GM06990 (cell line): Measurements from ENCODE around the gene VPS35.

ENCODE experiments used
- DNase-seq: peaks from one replicate; pipeline ENCODE4 v3.0.0-alpha.2; 2011; ENCODE audit not compliant: insufficient read length; ENCODE audit errors: extremely low read depth
- H3K27me3 ChIP-seq: replicated peaks from 2 replicates; pipeline ENCODE4 v1.6.0; 2011; ENCODE audit warnings: low read length; ENCODE audit not compliant: control insufficient read depth, insufficient read depth
- H3K36me3 ChIP-seq: 2 replicates; pipeline ENCODE4 v1.5.1; 2011; ENCODE audit warnings: low read length; ENCODE audit not compliant: control insufficient read depth, insufficient read depth
- H3K4me3 ChIP-seq: replicated peaks from 2 replicates; pipeline ENCODE4 v1.5.1; 2011; ENCODE audit warnings: low read depth, mild to moderate bottlenecking, control low read depth, low read length
- TF ChIP-seq, protein P1 (sequence below): IDR thresholded peaks from 2 replicates; pipeline ENCODE4 v1.5.1; 2011; ENCODE audit warnings: low read length, control low read depth, mild to moderate bottlenecking, inconsistent platforms; ENCODE audit not compliant: insufficient read depth, poor library complexity, severe bottlenecking

The VPS35 gene

DNA sequence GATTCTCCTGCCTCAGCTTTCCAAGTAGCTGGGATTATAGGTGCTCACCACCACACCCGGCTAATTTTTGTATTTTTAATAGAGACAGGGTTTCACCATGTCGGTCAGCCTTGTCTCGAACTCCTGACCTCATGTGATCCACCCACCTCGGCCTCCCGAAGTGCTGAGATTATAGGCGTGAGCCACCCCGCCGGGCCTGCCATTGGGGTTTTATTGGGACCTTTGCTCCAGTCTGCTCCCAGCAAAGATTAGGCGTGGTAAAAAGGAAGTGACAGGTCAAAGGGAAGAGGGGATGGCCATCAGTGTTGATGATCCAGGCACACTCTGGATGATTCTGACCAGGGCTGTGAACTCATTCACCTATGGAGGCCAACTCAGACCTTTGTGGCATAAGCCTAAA lies 38.7 kb upstream of the VPS35 start:
- TF ChIP-seq, protein P1, sequence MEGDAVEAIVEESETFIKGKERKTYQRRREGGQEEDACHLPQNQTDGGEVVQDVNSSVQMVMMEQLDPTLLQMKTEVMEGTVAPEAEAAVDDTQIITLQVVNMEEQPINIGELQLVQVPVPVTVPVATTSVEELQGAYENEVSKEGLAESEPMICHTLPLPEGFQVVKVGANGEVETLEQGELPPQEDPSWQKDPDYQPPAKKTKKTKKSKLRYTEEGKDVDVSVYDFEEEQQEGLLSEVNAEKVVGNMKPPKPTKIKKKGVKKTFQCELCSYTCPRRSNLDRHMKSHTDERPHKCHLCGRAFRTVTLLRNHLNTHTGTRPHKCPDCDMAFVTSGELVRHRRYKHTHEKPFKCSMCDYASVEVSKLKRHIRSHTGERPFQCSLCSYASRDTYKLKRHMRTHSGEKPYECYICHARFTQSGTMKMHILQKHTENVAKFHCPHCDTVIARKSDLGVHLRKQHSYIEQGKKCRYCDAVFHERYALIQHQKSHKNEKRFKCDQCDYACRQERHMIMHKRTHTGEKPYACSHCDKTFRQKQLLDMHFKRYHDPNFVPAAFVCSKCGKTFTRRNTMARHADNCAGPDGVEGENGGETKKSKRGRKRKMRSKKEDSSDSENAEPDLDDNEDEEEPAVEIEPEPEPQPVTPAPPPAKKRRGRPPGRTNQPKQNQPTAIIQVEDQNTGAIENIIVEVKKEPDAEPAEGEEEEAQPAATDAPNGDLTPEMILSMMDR: no peak
- no peaks in the 10 kb centered on the region for H3K27me3 ChIP-seq
- DNase-seq: no peak
- no peaks in the 10 kb centered on the region for H3K36me3 ChIP-seq
- H3K4me3 ChIP-seq: no peak overlapping the region

DNA sequence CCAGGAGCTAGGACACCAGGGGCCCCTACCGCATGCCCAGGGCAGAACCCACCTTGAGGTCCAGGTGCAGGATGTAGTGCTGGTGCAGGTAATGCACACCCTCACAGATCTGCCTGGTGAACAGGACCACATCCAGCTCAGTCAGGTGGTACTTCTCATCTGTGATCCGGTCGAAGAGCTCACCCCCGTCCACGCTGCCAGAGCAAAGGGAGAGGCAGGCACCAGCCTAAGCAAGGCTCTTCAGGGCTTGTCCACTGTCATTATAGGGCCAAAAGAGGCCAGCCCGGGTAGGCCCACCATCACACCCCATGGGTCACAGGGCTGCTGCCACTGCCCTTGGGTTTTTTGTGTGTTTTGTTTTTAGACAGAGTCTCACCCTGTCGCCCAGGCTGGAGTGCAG lies 38.2 kb upstream of the VPS35 start:
- TF ChIP-seq, protein P1: no peak
- DNase-seq: no peak
- no peaks in the 10 kb centered on the region for H3K27me3 ChIP-seq

DNA sequence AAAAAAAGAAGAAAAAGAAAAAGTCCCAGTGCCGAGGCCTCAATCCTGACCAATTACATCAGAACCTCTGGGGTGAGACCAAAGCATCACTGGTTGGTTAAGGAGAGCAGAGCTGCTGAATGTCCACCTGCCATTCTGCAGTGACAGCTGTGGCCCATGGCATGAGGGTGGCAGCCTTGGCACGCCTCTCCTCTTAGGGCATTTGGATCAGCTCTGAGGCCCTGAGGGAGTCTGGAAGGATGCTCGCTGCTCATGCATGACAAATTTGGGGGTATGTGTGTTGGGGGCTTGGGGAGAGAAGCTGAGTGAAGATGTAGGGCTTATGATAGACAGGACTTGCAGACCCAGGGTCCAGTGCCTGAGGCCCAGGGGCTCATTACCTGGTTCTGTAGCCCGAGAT lies 32.9 kb upstream of the VPS35 start:
- TF ChIP-seq, protein P1: no peak
- H3K36me3 ChIP-seq: no peaks in the 10 kb centered on the region
- no peak overlapping the region for H3K4me3 ChIP-seq
- no peaks in the 10 kb centered on the region for H3K27me3 ChIP-seq
- no peak for DNase-seq

More for the DNA sequence above, 38.2 kb upstream of the VPS35 start:
- H3K4me3 ChIP-seq: no peak overlapping the region
- no peaks in the 10 kb centered on the region for H3K36me3 ChIP-seq

DNA sequence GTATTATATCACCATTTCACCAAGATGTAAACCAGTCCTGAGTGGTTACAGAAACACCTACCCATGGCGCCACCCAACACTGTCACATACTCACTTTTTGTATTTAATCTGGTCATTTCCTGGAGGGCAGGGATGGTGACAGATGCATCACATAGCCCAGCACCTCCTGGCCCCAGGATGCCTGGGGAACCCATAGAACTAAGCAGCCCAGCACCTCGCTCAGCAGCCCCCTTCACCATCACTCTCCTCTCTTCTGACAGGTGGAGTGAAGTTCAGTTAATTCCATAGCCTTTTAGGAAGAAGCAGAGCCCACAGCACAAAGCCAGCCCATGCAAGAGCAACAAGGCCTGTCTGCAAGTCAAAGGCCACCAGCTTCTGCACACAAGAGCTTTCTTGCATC lies 31.6 kb upstream of the VPS35 start:
- no peak for DNase-seq
- no peak overlapping the region for H3K4me3 ChIP-seq
- TF ChIP-seq, protein P1: no peak
- H3K36me3 ChIP-seq: no peaks in the 10 kb centered on the region
- no peaks in the 10 kb centered on the region for H3K27me3 ChIP-seq

DNA sequence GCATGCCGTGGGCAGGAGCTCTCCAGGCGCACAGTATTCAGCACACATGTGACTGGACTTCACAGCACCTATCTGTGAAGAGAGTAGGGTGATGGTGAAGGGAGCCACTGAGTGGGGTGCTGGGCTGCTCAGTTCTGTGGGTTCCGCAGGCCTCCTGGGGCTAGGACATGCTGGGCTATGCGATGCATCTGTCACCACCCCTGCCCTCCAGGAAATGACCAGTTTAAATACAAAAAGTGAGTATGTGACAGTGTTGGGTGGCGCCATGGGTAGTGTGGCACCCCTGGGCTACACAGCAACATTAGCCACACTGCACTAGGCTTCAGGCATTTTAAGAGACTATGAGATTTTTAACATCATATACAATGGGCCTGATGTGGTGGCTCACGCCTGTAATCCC lies 30.6 kb upstream of the VPS35 start:
- TF ChIP-seq, protein P1: no peak
- no peak overlapping the region for H3K4me3 ChIP-seq
- DNase-seq: no peak
- no peaks in the 10 kb centered on the region for H3K27me3 ChIP-seq
- no peaks in the 10 kb centered on the region for H3K36me3 ChIP-seq

DNA sequence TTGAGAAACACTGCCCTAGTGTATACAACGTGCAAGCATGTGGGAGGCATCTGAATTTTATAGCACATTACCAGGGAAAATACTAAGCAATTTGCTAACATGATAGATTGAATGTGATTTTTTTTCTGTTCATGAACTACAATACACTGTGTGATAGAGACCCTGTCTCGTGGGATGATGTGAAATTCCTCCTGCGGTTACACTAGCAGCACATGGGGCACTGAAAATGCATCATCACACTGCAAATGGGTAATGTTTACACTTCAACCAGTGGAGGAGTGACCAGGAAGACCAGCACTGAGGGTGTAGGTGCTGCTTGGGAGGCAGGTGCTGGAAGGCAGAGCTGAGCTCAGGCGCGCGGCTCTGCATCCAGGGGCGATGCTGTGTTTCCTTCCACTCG lies 29.2 kb upstream of the VPS35 start:
- no peak for DNase-seq
- Histone ChIP-seq H3K4me3 (no peak overlapping the region), H3K36me3 (no peaks in the 10 kb centered on the region), H3K27me3 (no peaks in the 10 kb centered on the region)
- TF ChIP-seq, protein P1: no peak
